ENCODE measurements around the gene SLC25A10. TPM values are rescaled to one million over a fixed set of nuclear protein-coding genes. Genes with fewer than 3 reads are reported as not detected.

Gene SLC25A10
- total and polyA plus RNA-seq, 10 of the 15 experiments (the other 5 are each of a cell fraction or from before 2014, with no cell fraction given): 0.11 to 72.7 (median 22.3) TPM

DNA sequence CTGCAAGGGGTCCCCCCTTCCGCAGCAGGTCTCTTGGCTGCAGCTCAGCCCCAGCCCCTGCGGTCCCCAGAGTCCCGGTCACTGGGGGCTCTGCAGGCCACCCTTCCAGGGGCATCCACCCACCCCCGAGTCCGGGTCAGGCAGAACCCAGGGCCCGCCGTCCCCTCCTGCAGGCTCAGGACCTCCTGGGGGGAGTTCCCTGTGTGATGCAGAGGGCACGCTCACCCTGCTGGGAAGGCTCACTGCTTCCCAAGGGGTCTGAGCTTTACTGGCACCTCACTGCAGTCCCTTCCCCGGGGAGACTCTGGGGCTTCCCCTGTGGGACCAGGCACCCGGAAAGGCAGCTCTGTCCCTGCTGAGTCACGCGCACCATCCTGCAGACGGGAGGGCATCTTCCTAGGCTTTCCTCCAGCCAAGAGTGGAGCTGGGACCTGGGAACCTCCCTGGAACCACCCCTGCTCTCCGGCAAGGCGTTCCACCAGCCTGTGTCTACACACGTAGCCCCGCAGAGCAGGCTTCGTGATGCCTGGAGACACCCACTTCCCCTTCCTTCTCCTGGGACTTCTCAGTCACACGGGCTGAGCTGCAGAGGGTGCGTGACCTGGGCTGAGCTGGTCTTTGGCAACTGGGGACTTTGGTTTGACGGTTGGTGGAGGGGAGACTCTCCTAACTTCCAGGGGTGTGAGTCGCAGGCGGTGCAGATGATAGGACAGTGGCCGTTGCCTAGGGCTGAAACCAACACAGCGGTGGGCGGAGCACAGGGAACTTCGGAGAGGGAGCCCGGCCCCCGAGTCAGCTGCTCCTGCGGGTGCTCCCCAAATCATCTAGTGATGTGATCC, 23.4 kb downstream of the SLC25A10 start (continued):
- TF ChIP-seq MTA3 (IDR thresholded peaks at IDR 0.05; ENCODE audit: borderline replicate concordance, low read length): no peak
- TF ChIP-seq, protein P1, sequence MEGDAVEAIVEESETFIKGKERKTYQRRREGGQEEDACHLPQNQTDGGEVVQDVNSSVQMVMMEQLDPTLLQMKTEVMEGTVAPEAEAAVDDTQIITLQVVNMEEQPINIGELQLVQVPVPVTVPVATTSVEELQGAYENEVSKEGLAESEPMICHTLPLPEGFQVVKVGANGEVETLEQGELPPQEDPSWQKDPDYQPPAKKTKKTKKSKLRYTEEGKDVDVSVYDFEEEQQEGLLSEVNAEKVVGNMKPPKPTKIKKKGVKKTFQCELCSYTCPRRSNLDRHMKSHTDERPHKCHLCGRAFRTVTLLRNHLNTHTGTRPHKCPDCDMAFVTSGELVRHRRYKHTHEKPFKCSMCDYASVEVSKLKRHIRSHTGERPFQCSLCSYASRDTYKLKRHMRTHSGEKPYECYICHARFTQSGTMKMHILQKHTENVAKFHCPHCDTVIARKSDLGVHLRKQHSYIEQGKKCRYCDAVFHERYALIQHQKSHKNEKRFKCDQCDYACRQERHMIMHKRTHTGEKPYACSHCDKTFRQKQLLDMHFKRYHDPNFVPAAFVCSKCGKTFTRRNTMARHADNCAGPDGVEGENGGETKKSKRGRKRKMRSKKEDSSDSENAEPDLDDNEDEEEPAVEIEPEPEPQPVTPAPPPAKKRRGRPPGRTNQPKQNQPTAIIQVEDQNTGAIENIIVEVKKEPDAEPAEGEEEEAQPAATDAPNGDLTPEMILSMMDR (IDR thresholded peaks at IDR 0.05 in 2 of 3, conservative IDR thresholded peaks at IDR 0.05 in 1 of 3; ENCODE audit: control insufficient read depth in 2 of 3, extremely low read depth in 1 of 3, insufficient read depth in 1 of 3, low read depth in 3 of 3, low read length in 3 of 3): no peak
- peak; percentile 95; the same call in 1 of the 2 replicates for TF ChIP-seq NFXL1 (IDR thresholded peaks at IDR 0.05; ENCODE audit: borderline replicate concordance)
- TF ChIP-seq MYB (IDR thresholded peaks at IDR 0.05; ENCODE audit: borderline replicate concordance, low read depth, low read length): 0 out of 2 replicates have a peak, but pooled peaks have one; percentile 53
- TF ChIP-seq, protein P2, sequence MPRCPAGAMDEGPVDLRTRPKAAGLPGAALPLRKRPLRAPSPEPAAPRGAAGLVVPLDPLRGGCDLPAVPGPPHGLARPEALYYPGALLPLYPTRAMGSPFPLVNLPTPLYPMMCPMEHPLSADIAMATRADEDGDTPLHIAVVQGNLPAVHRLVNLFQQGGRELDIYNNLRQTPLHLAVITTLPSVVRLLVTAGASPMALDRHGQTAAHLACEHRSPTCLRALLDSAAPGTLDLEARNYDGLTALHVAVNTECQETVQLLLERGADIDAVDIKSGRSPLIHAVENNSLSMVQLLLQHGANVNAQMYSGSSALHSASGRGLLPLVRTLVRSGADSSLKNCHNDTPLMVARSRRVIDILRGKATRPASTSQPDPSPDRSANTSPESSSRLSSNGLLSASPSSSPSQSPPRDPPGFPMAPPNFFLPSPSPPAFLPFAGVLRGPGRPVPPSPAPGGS (IDR thresholded peaks at IDR 0.05; ENCODE audit: borderline replicate concordance, insufficient read depth, low read depth, low read length, poor library complexity, severe bottlenecking): no peak
- no peak for TF ChIP-seq JUNB (IDR thresholded peaks at IDR 0.05)
- no peak for TF ChIP-seq CBX3 (IDR thresholded peaks at IDR 0.05; ENCODE audit: borderline replicate concordance, low read depth)
- 0 out of 2 replicates have a peak, but pooled peaks have one; percentile 28 for TF ChIP-seq LARP7 (IDR thresholded peaks at IDR 0.05)
- TF ChIP-seq POLR2AphosphoS2 (IDR thresholded peaks at IDR 0.05; ENCODE audit: low read depth, low read length): no peak
- TF ChIP-seq KAT2A (conservative IDR thresholded peaks at IDR 0.05; ENCODE audit: control insufficient read depth, low read depth, low read length): no peak
- no peak for TF ChIP-seq YBX1 (IDR thresholded peaks at IDR 0.05)

All from GM12878 (cell line).